ENCODE data around the gene COL4A3.
A peak's percentile ranks its signal among the peaks of the same experiment; 100 is the strongest.

Gene COL4A3

DNA sequence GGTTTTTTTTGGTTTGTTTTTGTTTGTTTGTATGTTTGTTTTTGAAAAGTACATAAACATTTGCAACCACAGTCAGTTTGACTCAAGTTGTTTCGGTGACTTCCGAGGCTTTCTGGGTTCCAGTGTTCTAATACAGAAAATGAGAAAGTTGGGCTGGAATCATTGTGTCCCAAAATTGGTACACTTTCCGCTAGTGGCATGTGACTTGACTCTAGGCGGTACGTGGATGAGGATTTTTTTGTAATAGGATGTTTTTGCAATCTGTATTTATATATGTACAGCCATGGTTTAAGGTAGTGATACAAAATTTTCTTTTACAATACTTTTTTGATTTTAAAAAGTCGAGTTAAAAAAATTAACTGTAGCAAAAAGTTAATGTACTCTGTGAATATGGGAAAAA lies 162.4 kb downstream of the COL4A3 start:
- no peak for DNase-seq (ENCODE audit: insufficient read length)
- FAIRE-seq = no peak
- TF ChIP-seq POLR2AphosphoS5 (IDR thresholded peaks at IDR 0.05; ENCODE audit: low read depth, low read length) = no peak
- no peak for TF ChIP-seq POLR2A (IDR thresholded peaks at IDR 0.05; ENCODE audit: low read depth, low read length)
- no peak for TF ChIP-seq TAF1 (IDR thresholded peaks at IDR 0.05; ENCODE audit: borderline replicate concordance, low read depth, low read length)

DNA sequence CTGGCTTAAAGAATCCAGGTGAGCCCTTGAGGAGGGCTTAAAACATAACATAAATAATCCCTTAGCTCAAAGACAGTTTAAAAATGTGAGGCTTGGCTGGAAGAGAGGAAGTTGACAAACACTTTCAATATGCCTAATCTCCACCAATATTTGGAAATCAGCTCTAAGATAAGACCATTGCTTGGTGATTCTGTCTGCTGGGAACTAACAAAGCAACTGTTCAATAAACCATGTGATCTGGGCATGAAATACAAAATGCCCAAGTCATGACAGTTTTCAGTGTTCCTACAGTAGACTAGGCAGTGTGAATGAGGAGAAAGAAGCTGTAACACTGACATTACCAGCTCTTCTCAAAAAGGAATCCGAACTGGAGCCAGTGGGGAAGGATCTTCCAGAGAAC lies 171.3 kb downstream of the COL4A3 start:
- DNase-seq (ENCODE audit: insufficient read length) (no peak), FAIRE-seq (no peak)
- TF ChIP-seq POLR2A (IDR thresholded peaks at IDR 0.05; ENCODE audit: low read depth, low read length) (no peak), POLR2AphosphoS5 (IDR thresholded peaks at IDR 0.05; ENCODE audit: low read depth, low read length) (no peak), TAF1 (IDR thresholded peaks at IDR 0.05; ENCODE audit: borderline replicate concordance, low read depth, low read length) (no peak)

GRCh38 chr2:227337442-227337841 lies 173.0 kb downstream of the COL4A3 start:
- FAIRE-seq = no peak

DNA sequence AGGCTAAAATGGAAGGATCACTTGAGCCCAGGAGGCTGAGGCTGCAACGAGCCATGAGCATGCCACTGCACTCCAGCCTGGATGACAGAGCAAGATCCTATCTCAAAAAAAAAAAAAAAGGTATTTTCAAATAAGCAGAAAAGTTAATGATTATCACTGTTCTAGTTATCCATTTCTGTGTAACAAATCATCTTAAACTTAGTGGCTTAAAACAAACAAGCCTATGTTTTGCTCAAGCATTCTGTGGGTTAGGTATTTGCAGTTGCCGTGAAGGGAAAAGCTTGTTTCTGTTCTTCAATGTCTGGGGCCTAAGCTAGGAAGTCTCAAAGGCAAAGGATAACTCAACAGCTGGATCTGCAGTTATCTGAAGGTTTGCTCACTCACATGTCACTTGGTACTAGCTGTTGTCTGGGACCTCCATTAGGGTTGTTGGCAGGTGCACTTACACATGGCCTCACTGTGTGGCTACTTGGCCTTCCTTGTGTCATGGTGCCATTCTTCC lies 174.7 kb downstream of the COL4A3 start:
- DNase-seq (ENCODE audit: insufficient read length) (no peak), FAIRE-seq (peak; percentile 64)
- no peak for TF ChIP-seq POLR2A (IDR thresholded peaks at IDR 0.05; ENCODE audit: low read depth, low read length)
- TF ChIP-seq TAF1 (IDR thresholded peaks at IDR 0.05; ENCODE audit: borderline replicate concordance, low read depth, low read length) = no peak
- TF ChIP-seq POLR2AphosphoS5 (IDR thresholded peaks at IDR 0.05; ENCODE audit: low read depth, low read length) = no peak

More at GRCh38 chr2:227337442-227337841, 173.0 kb downstream of the COL4A3 start:
- TF ChIP-seq TAF1 (IDR thresholded peaks at IDR 0.05; ENCODE audit: borderline replicate concordance, low read depth, low read length) = no peak
- no peak for TF ChIP-seq POLR2A (IDR thresholded peaks at IDR 0.05; ENCODE audit: low read depth, low read length)
- TF ChIP-seq POLR2AphosphoS5 (IDR thresholded peaks at IDR 0.05; ENCODE audit: low read depth, low read length) = no peak
- DNase-seq (ENCODE audit: insufficient read length) = no peak

GRCh38 chr2:227340106-227340505 lies 175.7 kb downstream of the COL4A3 start:
- DNase-seq (ENCODE audit: insufficient read length) = no peak
- FAIRE-seq = no peak
- no peak for TF ChIP-seq POLR2AphosphoS5 (IDR thresholded peaks at IDR 0.05; ENCODE audit: low read depth, low read length)
- TF ChIP-seq TAF1 (IDR thresholded peaks at IDR 0.05; ENCODE audit: borderline replicate concordance, low read depth, low read length) = no peak
- no peak for TF ChIP-seq POLR2A (IDR thresholded peaks at IDR 0.05; ENCODE audit: low read depth, low read length)

GRCh38 chr2:227341553-227341952 lies 177.1 kb downstream of the COL4A3 start:
- DNase-seq (ENCODE audit: insufficient read length) = no peak
- TF ChIP-seq TAF1 (IDR thresholded peaks at IDR 0.05; ENCODE audit: borderline replicate concordance, low read depth, low read length) (no peak), POLR2A (IDR thresholded peaks at IDR 0.05; ENCODE audit: low read depth, low read length) (no peak), POLR2AphosphoS5 (IDR thresholded peaks at IDR 0.05; ENCODE audit: low read depth, low read length) (no peak)
- no peak for FAIRE-seq

- FAIRE-seq (no peak), DNase-seq (ENCODE audit: insufficient read length) (no peak)
- no peak for TF ChIP-seq POLR2AphosphoS5 (IDR thresholded peaks at IDR 0.05; ENCODE audit: low read depth, low read length)
- no peak for TF ChIP-seq POLR2A (IDR thresholded peaks at IDR 0.05; ENCODE audit: low read depth, low read length)
- no peak for TF ChIP-seq TAF1 (IDR thresholded peaks at IDR 0.05; ENCODE audit: borderline replicate concordance, low read depth, low read length)
Observed at GRCh38 chr2:227344231-227344630, 179.8 kb downstream of the COL4A3 start.

DNA sequence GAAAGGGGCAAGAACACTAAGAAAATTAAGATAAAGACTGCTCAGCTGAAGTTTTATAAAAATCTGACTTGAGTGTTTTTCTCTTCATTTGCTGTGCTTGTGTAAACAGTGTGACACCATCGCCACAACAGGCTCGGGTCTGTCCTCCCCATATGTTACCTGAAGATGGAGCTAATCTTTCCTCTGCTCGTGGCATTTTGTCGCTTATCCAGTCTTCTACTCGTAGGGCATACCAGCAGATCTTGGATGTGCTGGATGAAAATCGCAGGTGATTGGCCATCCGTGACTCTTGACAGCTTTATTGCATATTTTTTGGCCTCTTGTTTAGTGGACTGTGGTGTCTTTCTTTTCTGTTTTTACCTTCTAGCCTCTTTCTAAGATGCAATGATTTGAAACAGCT lies 182.7 kb downstream of the COL4A3 start:
- FAIRE-seq (no peak), DNase-seq (ENCODE audit: insufficient read length) (no peak)
- no peak for TF ChIP-seq TAF1 (IDR thresholded peaks at IDR 0.05; ENCODE audit: borderline replicate concordance, low read depth, low read length)
- TF ChIP-seq POLR2AphosphoS5 (IDR thresholded peaks at IDR 0.05; ENCODE audit: low read depth, low read length) = no peak
- TF ChIP-seq POLR2A (IDR thresholded peaks at IDR 0.05; ENCODE audit: low read depth, low read length) = no peak

GRCh38 chr2:227348324-227348723 lies 183.9 kb downstream of the COL4A3 start:
- no peak for FAIRE-seq
- no peak for DNase-seq (ENCODE audit: insufficient read length)
- TF ChIP-seq TAF1 (IDR thresholded peaks at IDR 0.05; ENCODE audit: borderline replicate concordance, low read depth, low read length) = no peak
- no peak for TF ChIP-seq POLR2AphosphoS5 (IDR thresholded peaks at IDR 0.05; ENCODE audit: low read depth, low read length)
- TF ChIP-seq POLR2A (IDR thresholded peaks at IDR 0.05; ENCODE audit: low read depth, low read length) = no peak

DNA sequence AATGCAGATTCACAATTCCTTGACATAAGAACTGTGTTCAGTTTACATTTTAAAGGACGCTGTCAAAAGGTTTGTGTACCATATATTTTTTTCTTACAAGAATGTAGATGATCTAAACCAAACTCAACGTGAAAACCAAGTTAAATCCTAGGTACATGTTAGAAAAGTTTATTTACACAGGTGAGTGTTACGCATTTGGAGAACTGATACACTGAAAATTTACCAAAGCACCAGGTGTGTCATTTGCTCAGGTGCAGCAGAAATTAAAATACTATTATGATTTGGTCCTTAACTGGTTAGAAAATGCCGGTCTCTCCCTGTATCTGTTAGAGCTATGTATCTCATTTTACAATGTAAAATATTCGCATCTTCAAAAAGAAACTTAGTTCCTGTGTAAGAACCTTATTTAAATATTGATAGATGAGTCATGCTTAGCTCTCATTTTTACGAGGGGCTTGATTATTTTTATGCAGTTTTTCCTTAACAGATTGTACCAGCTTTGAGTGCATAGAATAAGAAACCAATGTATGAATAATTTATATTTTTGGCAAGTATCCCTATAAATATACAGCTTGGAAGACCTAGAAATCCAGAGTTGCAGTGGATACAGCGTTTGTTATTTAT lies 185.7 kb downstream of the COL4A3 start:
- FAIRE-seq (no peak), DNase-seq (ENCODE audit: insufficient read length) (no peak)
- TF ChIP-seq POLR2AphosphoS5 (IDR thresholded peaks at IDR 0.05; ENCODE audit: low read depth, low read length) (no peak), POLR2A (IDR thresholded peaks at IDR 0.05; ENCODE audit: low read depth, low read length) (no peak), TAF1 (IDR thresholded peaks at IDR 0.05; ENCODE audit: borderline replicate concordance, low read depth, low read length) (no peak)

DNA sequence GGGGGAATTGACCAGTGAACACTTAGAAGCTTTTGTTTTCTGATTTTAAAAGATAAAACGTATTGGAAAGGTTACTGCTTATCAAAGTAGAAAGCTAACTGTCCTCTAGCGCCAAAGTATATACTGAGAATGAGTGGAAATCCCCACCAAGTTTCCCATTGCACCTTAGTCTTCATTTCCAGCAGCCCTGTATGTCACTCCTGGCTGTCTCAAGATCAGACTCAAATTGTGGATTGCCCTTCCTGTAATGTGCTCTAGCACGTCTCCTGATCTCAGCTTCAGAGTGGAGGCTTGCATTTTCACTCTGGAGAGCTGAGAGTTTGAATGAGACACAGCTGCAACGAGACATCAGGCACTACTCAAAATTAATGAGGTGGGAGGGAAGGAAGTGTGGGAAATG lies 187.2 kb downstream of the COL4A3 start:
- DNase-seq (ENCODE audit: insufficient read length) (no peak), FAIRE-seq (peak; percentile 80)
- TF ChIP-seq POLR2AphosphoS5 (IDR thresholded peaks at IDR 0.05; ENCODE audit: low read depth, low read length) (0 out of 2 replicates have a peak, but pooled peaks have one; percentile 37), POLR2A (IDR thresholded peaks at IDR 0.05; ENCODE audit: low read depth, low read length) (no peak; the same call in 1 of the 2 replicates)

- FAIRE-seq (no peak), DNase-seq (ENCODE audit: insufficient read length) (no peak)
- no peak for TF ChIP-seq POLR2A (IDR thresholded peaks at IDR 0.05; ENCODE audit: low read depth, low read length)
- TF ChIP-seq POLR2AphosphoS5 (IDR thresholded peaks at IDR 0.05; ENCODE audit: low read depth, low read length) = no peak
- no peak for TF ChIP-seq TAF1 (IDR thresholded peaks at IDR 0.05; ENCODE audit: borderline replicate concordance, low read depth, low read length)
Observed at GRCh38 chr2:227360351-227360750, 195.9 kb downstream of the COL4A3 start.
